GM18498 (cell line): Measurements from ENCODE around the gene LMLN.
A peak's percentile ranks its signal among the peaks of the same experiment; 100 is the strongest.
"Not testable (repeated sequence)": the region's sequence is repeated elsewhere in the genome, so short reads cannot be mapped to it uniquely, and the experiment has no call there.

ENCODE experiments used
- ATAC-seq: cut with Tn5 transposase; IDR thresholded peaks from one replicate; pipeline ENCODE4 v1.9.1; 2021; ENCODE audit warnings: mild to moderate bottlenecking, moderate library complexity; ENCODE audit not compliant: unreplicated experiment

The LMLN gene

GRCh38 chr3:197959891-197960693 is at the start of gene LMLN:
Gene LMLN (plus strand): TSS chr3:197960217. CDS start chr3:197960246, 29 bp downstream.
- peak; percentile 98 for ATAC-seq

GRCh38 chr3:197912741-197913476 is 47.1 kb upstream of the LMLN start:
- ATAC-seq, result no peak

GRCh38 chr3:197913641-197914380 is 46.2 kb upstream of the LMLN start:
- no peak for ATAC-seq

GRCh38 chr3:197921429-197922275 is 38.4 kb upstream of the LMLN start:
- ATAC-seq, result not testable (repeated sequence)

GRCh38 chr3:197926418-197926817 is 33.6 kb upstream of the LMLN start:
- no peak for ATAC-seq

- ATAC-seq, result not testable (repeated sequence)
Measured at GRCh38 chr3:197927578-197927977, 32.4 kb upstream of the LMLN start.

GRCh38 chr3:197936819-197937384 is 23.1 kb upstream of the LMLN start:
- ATAC-seq, result no peak

GRCh38 chr3:197940745-197941384 is 19.2 kb upstream of the LMLN start:
- ATAC-seq, result no peak

GRCh38 chr3:197942956-197943556 is 17.0 kb upstream of the LMLN start:
- no peak for ATAC-seq

GRCh38 chr3:197949191-197949777 is 10.7 kb upstream of the LMLN start:
- ATAC-seq, result no peak

GRCh38 chr3:197949778-197950676 is 10.0 kb upstream of the LMLN start, which contains the start of gene RPL35A:
Gene RPL35A (plus strand): TSS chr3:197950190. CDS start chr3:197950968, 778 bp downstream.
- ATAC-seq, result peak; percentile 87

GRCh38 chr3:197950677-197951061 is 9.3 kb upstream of the LMLN start:
- ATAC-seq, result no peak

- ATAC-seq, result no peak
Measured at GRCh38 chr3:197951392-197951990, 8.5 kb upstream of the LMLN start.

GRCh38 chr3:197952440-197952839 is 7.6 kb upstream of the LMLN start:
- ATAC-seq, result no peak

GRCh38 chr3:197953325-197953724 is 6.7 kb upstream of the LMLN start:
- ATAC-seq, result no peak

- ATAC-seq, result no peak
Measured at GRCh38 chr3:197953881-197954280, 6.1 kb upstream of the LMLN start.

- ATAC-seq, result no peak
Measured at GRCh38 chr3:197955892-197956477, 4.0 kb upstream of the LMLN start.
